Measurements from ENCODE around the gene MSTO1. TPM values are rescaled to one million over a fixed set of nuclear protein-coding genes. Genes with fewer than 3 reads are reported as not detected.

Gene MSTO1
- total RNA-seq, 4 donors from 2014 or later: 7.3 to 14.5 (median 12.7) TPM

DNA sequence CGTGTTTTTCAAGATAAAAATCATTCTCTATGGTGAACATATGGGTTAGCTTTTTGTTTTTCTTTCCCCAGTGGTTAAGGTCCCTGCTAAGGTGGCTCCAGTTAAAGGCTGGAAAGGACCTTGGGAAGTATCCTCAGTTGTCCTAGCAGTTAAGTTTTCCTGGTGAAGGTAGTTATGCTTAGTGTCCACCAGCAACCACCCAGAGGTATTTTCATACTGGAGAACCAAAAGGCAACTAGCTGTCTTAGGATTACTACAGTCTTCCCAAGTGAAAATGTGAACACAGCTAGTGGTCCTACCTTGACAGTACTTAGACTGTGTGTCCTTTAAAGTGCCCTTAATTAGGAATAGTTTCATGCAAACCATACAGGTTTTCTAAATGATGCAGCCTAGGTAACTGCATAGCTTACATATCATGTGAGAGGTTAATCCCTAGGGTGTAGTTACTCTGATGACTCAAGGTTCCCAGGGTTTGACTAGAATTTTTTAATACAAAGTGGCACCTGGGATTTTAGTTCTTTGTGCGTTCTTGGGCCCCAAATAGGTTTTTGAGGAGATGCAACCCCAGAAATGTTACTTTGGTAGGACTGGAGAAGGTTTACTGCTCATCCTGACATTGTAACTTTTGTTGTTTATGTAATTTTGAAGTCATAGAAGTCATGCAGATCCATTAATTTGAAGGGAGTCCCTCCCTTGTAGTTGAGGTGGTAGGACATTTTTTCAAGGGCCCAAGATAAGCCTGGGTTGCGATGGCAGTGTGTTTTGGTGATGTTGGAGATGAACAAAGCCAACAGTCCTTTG is 42.0 kb downstream of the MSTO1 start:
- TF ChIP-seq, protein P1, sequence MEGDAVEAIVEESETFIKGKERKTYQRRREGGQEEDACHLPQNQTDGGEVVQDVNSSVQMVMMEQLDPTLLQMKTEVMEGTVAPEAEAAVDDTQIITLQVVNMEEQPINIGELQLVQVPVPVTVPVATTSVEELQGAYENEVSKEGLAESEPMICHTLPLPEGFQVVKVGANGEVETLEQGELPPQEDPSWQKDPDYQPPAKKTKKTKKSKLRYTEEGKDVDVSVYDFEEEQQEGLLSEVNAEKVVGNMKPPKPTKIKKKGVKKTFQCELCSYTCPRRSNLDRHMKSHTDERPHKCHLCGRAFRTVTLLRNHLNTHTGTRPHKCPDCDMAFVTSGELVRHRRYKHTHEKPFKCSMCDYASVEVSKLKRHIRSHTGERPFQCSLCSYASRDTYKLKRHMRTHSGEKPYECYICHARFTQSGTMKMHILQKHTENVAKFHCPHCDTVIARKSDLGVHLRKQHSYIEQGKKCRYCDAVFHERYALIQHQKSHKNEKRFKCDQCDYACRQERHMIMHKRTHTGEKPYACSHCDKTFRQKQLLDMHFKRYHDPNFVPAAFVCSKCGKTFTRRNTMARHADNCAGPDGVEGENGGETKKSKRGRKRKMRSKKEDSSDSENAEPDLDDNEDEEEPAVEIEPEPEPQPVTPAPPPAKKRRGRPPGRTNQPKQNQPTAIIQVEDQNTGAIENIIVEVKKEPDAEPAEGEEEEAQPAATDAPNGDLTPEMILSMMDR (IDR thresholded peaks at IDR 0.05; ENCODE audit: low read depth): no peak

DNA sequence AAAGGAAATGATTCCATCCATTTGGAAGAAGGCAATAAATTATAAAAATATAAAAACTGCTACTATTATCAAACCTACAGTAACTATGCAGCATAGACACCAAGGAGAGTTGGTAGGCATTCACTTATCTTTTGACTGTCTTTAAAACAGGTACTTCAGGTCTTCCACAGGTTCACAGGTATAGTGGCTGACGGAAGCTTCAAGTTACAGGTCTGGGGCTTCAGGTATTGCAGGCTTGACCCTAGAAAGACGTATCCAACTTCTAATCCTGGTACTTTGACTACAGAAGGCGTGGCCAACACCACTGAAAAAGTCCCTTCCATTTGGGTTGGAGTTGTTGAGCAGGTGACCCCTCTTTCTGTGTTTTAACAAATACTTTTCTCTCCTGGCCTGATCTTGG is 42.9 kb downstream of the MSTO1 start:
- TF ChIP-seq, protein P1 (IDR thresholded peaks at IDR 0.05; ENCODE audit: low read depth): no peak

DNA sequence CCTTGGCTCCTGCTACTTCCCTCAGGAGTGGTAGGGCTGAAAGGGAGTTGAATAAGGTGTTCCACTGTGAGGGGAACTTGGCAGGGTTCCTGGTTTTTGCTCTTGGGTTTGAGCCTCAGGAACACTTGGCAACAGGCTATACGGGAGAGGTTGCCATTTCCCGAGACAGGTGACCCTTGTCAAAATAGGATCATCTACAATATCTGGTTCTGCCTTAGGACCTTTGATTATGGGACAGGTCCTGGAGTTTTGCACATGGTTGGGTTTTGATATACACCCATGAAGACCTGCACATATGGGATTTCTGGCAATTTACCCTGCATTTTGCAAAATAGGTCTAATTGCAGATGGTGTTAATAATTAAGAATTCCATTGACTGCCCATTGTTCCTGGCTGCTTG is 47.4 kb downstream of the MSTO1 start:
- TF ChIP-seq, protein P1 (IDR thresholded peaks at IDR 0.05; ENCODE audit: low read depth): no peak

Small RNA genes lying within 50 kb of the gene (small RNA-seq; reads per million reads assigned to genes)
- gene AL353807.4: not detected

Other genes with a start within 250 kb of the MSTO1 start
- 10 to 100 TPM; 52.4 to 93.9 (median 69.0) TPM for gene ASH1L, start 47.4 kb upstream of the MSTO1 start, total RNA-seq
- gene YY1AP1, start 78.6 kb downstream of the MSTO1 start, total RNA-seq: 100 to 1,000 TPM in 1 of 4 donors, 10 to 100 TPM in 3; 69.3 to 109 (median 81.3) TPM
- gene DAP3, start 78.9 kb downstream of the MSTO1 start, total RNA-seq: 100 to 1,000 TPM; 105 to 180 (median 117) TPM
- gene GON4L, start 247.0 kb downstream of the MSTO1 start, total RNA-seq: 10 to 100 TPM; 30.9 to 42.8 (median 36.3) TPM
- gene SYT11, start 249.3 kb downstream of the MSTO1 start, total RNA-seq: 10 to 100 TPM in 1 of 4 donors, 1 to 10 TPM in 3; 4.3 to 13.8 (median 5.2) TPM

Measured in subcutaneous adipose tissue (tissue), 4 donors.